ENCODE data around the gene BIN1. TPM values are rescaled to one million over a fixed set of nuclear protein-coding genes. Genes with fewer than 3 reads are reported as not detected.

The BIN1 gene
- polyA plus RNA-seq, 1 donor from 2014 or later = 61.9 TPM

DNA sequence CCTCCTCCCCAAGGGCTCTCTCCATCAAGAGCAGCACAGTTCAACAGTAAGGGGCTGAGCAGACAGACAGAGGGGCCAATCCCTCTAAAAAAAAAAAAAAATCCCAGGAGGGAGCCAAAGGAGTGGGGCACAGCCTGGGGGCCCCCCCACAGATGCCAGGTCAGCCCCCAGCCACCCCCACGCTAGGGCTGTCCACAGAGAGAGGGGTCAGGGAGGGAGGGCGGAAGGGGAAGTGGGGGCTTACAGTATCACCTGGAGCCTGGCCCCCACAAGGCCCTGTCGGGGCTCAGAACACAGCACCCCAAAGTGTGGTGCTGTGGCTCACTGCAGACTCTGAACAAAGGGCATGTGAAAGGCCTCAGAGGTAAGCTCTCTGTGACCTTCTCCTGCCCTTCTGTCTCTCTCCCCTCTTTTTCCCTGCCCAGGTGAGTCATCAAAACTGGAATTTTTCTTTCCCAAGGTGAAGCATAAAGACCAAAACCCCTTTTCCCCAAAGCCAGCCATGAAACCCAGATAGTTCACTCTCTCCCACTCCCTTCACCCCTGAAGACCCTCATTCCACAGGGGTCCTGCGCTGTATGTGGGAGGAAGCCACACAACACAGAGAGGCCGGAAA is 13.9 kb downstream of the BIN1 start:
- no peaks in the 10 kb centered on the region for H3K36me3 ChIP-seq (ENCODE audit: insufficient read depth, low read length)
- TF ChIP-seq TAF1 (IDR thresholded peaks at IDR 0.05; ENCODE audit: low read depth) (no peak), EP300 (conservative IDR thresholded peaks at IDR 0.05; ENCODE audit: poor library complexity, severe bottlenecking) (no peak), SMC3 (conservative IDR thresholded peaks at IDR 0.05; ENCODE audit: poor library complexity) (no peak), MXI1 (conservative IDR thresholded peaks at IDR 0.05; ENCODE audit: poor library complexity, severe bottlenecking) (no peak), RAD21 (conservative IDR thresholded peaks at IDR 0.05) (no peak), POLR2AphosphoS5 (IDR thresholded peaks at IDR 0.05) (no peak), EZH2 (IDR thresholded peaks at IDR 0.05; ENCODE audit: borderline replicate concordance, insufficient read depth, low read length, poor library complexity, severe bottlenecking) (no peak)
- TF ChIP-seq, protein P1, sequence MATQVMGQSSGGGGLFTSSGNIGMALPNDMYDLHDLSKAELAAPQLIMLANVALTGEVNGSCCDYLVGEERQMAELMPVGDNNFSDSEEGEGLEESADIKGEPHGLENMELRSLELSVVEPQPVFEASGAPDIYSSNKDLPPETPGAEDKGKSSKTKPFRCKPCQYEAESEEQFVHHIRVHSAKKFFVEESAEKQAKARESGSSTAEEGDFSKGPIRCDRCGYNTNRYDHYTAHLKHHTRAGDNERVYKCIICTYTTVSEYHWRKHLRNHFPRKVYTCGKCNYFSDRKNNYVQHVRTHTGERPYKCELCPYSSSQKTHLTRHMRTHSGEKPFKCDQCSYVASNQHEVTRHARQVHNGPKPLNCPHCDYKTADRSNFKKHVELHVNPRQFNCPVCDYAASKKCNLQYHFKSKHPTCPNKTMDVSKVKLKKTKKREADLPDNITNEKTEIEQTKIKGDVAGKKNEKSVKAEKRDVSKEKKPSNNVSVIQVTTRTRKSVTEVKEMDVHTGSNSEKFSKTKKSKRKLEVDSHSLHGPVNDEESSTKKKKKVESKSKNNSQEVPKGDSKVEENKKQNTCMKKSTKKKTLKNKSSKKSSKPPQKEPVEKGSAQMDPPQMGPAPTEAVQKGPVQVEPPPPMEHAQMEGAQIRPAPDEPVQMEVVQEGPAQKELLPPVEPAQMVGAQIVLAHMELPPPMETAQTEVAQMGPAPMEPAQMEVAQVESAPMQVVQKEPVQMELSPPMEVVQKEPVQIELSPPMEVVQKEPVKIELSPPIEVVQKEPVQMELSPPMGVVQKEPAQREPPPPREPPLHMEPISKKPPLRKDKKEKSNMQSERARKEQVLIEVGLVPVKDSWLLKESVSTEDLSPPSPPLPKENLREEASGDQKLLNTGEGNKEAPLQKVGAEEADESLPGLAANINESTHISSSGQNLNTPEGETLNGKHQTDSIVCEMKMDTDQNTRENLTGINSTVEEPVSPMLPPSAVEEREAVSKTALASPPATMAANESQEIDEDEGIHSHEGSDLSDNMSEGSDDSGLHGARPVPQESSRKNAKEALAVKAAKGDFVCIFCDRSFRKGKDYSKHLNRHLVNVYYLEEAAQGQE (IDR thresholded peaks at IDR 0.05; ENCODE audit: borderline replicate concordance) = no peak
- TF ChIP-seq, protein P2, sequence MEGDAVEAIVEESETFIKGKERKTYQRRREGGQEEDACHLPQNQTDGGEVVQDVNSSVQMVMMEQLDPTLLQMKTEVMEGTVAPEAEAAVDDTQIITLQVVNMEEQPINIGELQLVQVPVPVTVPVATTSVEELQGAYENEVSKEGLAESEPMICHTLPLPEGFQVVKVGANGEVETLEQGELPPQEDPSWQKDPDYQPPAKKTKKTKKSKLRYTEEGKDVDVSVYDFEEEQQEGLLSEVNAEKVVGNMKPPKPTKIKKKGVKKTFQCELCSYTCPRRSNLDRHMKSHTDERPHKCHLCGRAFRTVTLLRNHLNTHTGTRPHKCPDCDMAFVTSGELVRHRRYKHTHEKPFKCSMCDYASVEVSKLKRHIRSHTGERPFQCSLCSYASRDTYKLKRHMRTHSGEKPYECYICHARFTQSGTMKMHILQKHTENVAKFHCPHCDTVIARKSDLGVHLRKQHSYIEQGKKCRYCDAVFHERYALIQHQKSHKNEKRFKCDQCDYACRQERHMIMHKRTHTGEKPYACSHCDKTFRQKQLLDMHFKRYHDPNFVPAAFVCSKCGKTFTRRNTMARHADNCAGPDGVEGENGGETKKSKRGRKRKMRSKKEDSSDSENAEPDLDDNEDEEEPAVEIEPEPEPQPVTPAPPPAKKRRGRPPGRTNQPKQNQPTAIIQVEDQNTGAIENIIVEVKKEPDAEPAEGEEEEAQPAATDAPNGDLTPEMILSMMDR (IDR thresholded peaks at IDR 0.05; ENCODE audit: poor library complexity, severe bottlenecking) = no peak
- H3K27me3 ChIP-seq (ENCODE audit: insufficient read depth, low read depth, low read length) = no peaks in the 10 kb centered on the region
- no peaks in the 10 kb centered on the region for H3F3A ChIP-seq (ENCODE audit: insufficient read depth, low read length, poor library complexity, severe bottlenecking)
- H3K9me3 ChIP-seq (ENCODE audit: low read length) = no peaks in the 10 kb centered on the region
- H3K4me2 ChIP-seq (ENCODE audit: low read length) = no peak overlapping the region
- H3K9ac ChIP-seq (ENCODE audit: low read length) = no peak overlapping the region
- H3K9me2 ChIP-seq (ENCODE audit: insufficient read depth, low read length) = no peaks in the 10 kb centered on the region
- no peaks in the 10 kb centered on the region for H3K79me2 ChIP-seq (replicated peaks; ENCODE audit: insufficient read depth, low read length)
- no peak overlapping the region for H3K4me3 ChIP-seq (ENCODE audit: low read length)
- H4K20me1 ChIP-seq (ENCODE audit: insufficient read depth) = no peaks in the 10 kb centered on the region
- H3K27ac ChIP-seq (ENCODE audit: low read length) = no peak overlapping the region
- no peak overlapping the region for H2AFZ ChIP-seq (ENCODE audit: low read depth, low read length)

DNA sequence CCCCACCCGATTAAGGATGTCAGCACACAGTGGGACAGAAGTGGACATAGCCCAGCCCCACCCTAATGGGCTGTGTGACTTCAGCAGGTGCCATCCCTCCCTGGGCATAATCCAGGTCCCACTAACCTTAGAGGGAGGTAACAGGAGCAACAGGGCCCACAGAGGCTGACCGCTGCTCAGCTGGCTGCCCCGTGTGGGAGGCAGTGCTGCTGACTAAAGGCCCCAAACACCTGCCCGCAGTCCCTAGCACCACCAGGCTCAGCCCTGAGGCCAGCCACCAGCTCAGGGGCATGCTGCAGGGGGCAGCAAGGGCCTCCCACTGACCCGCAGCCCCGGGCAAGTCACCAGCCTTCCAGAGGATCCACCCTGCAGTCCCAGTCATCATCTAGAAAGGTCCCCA is 14.6 kb downstream of the BIN1 start:
- TF ChIP-seq TAF1 (IDR thresholded peaks at IDR 0.05; ENCODE audit: low read depth) (no peak), RAD21 (conservative IDR thresholded peaks at IDR 0.05) (no peak), EZH2 (IDR thresholded peaks at IDR 0.05; ENCODE audit: borderline replicate concordance, insufficient read depth, low read length, poor library complexity, severe bottlenecking) (no peak), POLR2AphosphoS5 (IDR thresholded peaks at IDR 0.05) (no peak), MXI1 (conservative IDR thresholded peaks at IDR 0.05; ENCODE audit: poor library complexity, severe bottlenecking) (no peak), EP300 (conservative IDR thresholded peaks at IDR 0.05; ENCODE audit: poor library complexity, severe bottlenecking) (no peak), SMC3 (conservative IDR thresholded peaks at IDR 0.05; ENCODE audit: poor library complexity) (no peak)
- TF ChIP-seq, protein P1 (IDR thresholded peaks at IDR 0.05; ENCODE audit: borderline replicate concordance) = no peak
- TF ChIP-seq, protein P2 (IDR thresholded peaks at IDR 0.05; ENCODE audit: poor library complexity, severe bottlenecking) = no peak
- Histone ChIP-seq H3K9me3 (ENCODE audit: low read length) (no peaks in the 10 kb centered on the region), H3K36me3 (ENCODE audit: insufficient read depth, low read length) (no peaks in the 10 kb centered on the region), H3K4me2 (ENCODE audit: low read length) (no peak overlapping the region), H3K9ac (ENCODE audit: low read length) (no peak overlapping the region), H3K79me2 (replicated peaks; ENCODE audit: insufficient read depth, low read length) (no peaks in the 10 kb centered on the region), H3K9me2 (ENCODE audit: insufficient read depth, low read length) (no peaks in the 10 kb centered on the region), H3F3A (ENCODE audit: insufficient read depth, low read length, poor library complexity, severe bottlenecking) (no peaks in the 10 kb centered on the region), H2AFZ (ENCODE audit: low read depth, low read length) (no peak overlapping the region), H3K4me3 (ENCODE audit: low read length) (no peak overlapping the region), H4K20me1 (ENCODE audit: insufficient read depth) (no peaks in the 10 kb centered on the region), H3K27ac (ENCODE audit: low read length) (no peak overlapping the region), H3K27me3 (ENCODE audit: insufficient read depth, low read depth, low read length) (no peaks in the 10 kb centered on the region)
